Ascending aorta (tissue), 1 donor: ENCODE results near the gene ZNF853. TPM values are rescaled to one million over a fixed set of nuclear protein-coding genes. Genes with fewer than 3 reads are reported as not detected.

Experiments used
- total RNA-seq: library from RNA; depleted of rRNA; stranded (reverse); fragments of >200 nt; gene quantifications from one replicate; pipeline ENCODE4 v1.1.0, GENCODE V29; 2016

Gene ZNF853
- total RNA-seq, 1 donor from 2014 or later = 12.2 TPM

Other genes with a start within 250 kb of the ZNF853 start
- 96.3 TPM for gene RAC1, start 241.1 kb upstream of the ZNF853 start, total RNA-seq
- 5.2 TPM for gene DAGLB, start 167.7 kb upstream of the ZNF853 start, total RNA-seq
- gene KDELR2, start 131.5 kb upstream of the ZNF853 start, total RNA-seq = 105 TPM
- not detected for gene GRID2IP, start 64.1 kb upstream of the ZNF853 start, total RNA-seq
- 5.1 TPM for gene ZDHHC4, start 38.2 kb upstream of the ZNF853 start, total RNA-seq
- gene INTS15, start 25.6 kb upstream of the ZNF853 start, total RNA-seq = 15.2 TPM
- gene ZNF316, start 21.7 kb downstream of the ZNF853 start, total RNA-seq = 60.3 TPM
- gene ZNF12, start 91.3 kb downstream of the ZNF853 start, total RNA-seq = 28.8 TPM
- not detected for gene RSPH10B2, start 138.5 kb downstream of the ZNF853 start, total RNA-seq
- gene CCZ1B, start 210.7 kb downstream of the ZNF853 start, total RNA-seq = 24.6 TPM